ENCODE results near the gene IL17C. TPM values are rescaled to one million over a fixed set of nuclear protein-coding genes. Genes with fewer than 3 reads are reported as not detected.

Gene IL17C
- polyA plus RNA-seq, 1 donor from 2014 or later = not detected

- no peak overlapping the region for H3K4me2 ChIP-seq (ENCODE audit: low read length)
- peak overlapping the region; percentile 7 for H3K9ac ChIP-seq (ENCODE audit: low read length)
- H3K36me3 ChIP-seq (ENCODE audit: insufficient read depth, low read length) = no peaks in the 10 kb centered on the region
- no peaks in the 10 kb centered on the region for H3F3A ChIP-seq (ENCODE audit: insufficient read depth, low read length, poor library complexity, severe bottlenecking)
- no peaks in the 10 kb centered on the region for H3K9me3 ChIP-seq (ENCODE audit: low read length)
- H2AFZ ChIP-seq (ENCODE audit: low read depth, low read length) = no peak overlapping the region
- TF ChIP-seq TAF1 (IDR thresholded peaks at IDR 0.05; ENCODE audit: low read depth) (no peak), CTCF (IDR thresholded peaks at IDR 0.05; ENCODE audit: poor library complexity, severe bottlenecking) (no peak), SMC3 (conservative IDR thresholded peaks at IDR 0.05; ENCODE audit: poor library complexity) (no peak), EZH2 (IDR thresholded peaks at IDR 0.05; ENCODE audit: borderline replicate concordance, insufficient read depth, low read length, poor library complexity, severe bottlenecking) (no peak), RAD21 (conservative IDR thresholded peaks at IDR 0.05) (no peak), POLR2AphosphoS5 (IDR thresholded peaks at IDR 0.05) (no peak), EP300 (conservative IDR thresholded peaks at IDR 0.05; ENCODE audit: poor library complexity, severe bottlenecking) (no peak), MXI1 (conservative IDR thresholded peaks at IDR 0.05; ENCODE audit: poor library complexity, severe bottlenecking) (no peak), REST (IDR thresholded peaks at IDR 0.05; ENCODE audit: borderline replicate concordance) (no peak)
- no peaks in the 10 kb centered on the region for H4K20me1 ChIP-seq (ENCODE audit: insufficient read depth)
- no peak overlapping the region for H3K27ac ChIP-seq (ENCODE audit: low read length)
- peak overlapping the region; percentile 56 for H3K4me3 ChIP-seq (ENCODE audit: low read length)
- H3K79me2 ChIP-seq (replicated peaks; ENCODE audit: insufficient read depth, low read length) = no peaks in the 10 kb centered on the region
- no peaks in the 10 kb centered on the region for H3K9me2 ChIP-seq (ENCODE audit: insufficient read depth, low read length)
- H3K27me3 ChIP-seq (ENCODE audit: insufficient read depth, low read depth, low read length) = no peaks in the 10 kb centered on the region
These were observed 11.8 kb downstream of the IL17C start for GRCh38 chr16:88649924-88650748.

GRCh38 chr16:88650749-88651275 lies 12.4 kb downstream of the IL17C start, which contains the start of gene CYBA:
TSS of gene CYBA (minus strand) at chr16:88651053. CDS start at chr16:88651013, 40 bp downstream.
- H2AFZ ChIP-seq (ENCODE audit: low read depth, low read length) = no peak within 1 kb of the TSS
- H3K9ac ChIP-seq (ENCODE audit: low read length) = peak within 1 kb of the TSS; percentile 7
- no peaks in the 10 kb centered on the region for H4K20me1 ChIP-seq (ENCODE audit: insufficient read depth)
- no peak within 1 kb of the TSS for H3K27ac ChIP-seq (ENCODE audit: low read length)
- H3K27me3 ChIP-seq (ENCODE audit: insufficient read depth, low read depth, low read length) = no peaks in the 10 kb centered on the region
- no peak within 1 kb of the TSS for H3K4me2 ChIP-seq (ENCODE audit: low read length)
- H3K79me2 ChIP-seq (replicated peaks; ENCODE audit: insufficient read depth, low read length) = no peaks in the 10 kb centered on the region
- H3K9me2 ChIP-seq (ENCODE audit: insufficient read depth, low read length) = no peaks in the 10 kb centered on the region
- peak within 1 kb of the TSS; percentile 56 for H3K4me3 ChIP-seq (ENCODE audit: low read length)
- TF ChIP-seq EP300 (conservative IDR thresholded peaks at IDR 0.05; ENCODE audit: poor library complexity, severe bottlenecking) = no peak
- no peak for TF ChIP-seq MXI1 (conservative IDR thresholded peaks at IDR 0.05; ENCODE audit: poor library complexity, severe bottlenecking)
- no peak for TF ChIP-seq RAD21 (conservative IDR thresholded peaks at IDR 0.05)
- TF ChIP-seq SMC3 (conservative IDR thresholded peaks at IDR 0.05; ENCODE audit: poor library complexity) = no peak
- no peak for TF ChIP-seq TAF1 (IDR thresholded peaks at IDR 0.05; ENCODE audit: low read depth)
- no peak for TF ChIP-seq REST (IDR thresholded peaks at IDR 0.05; ENCODE audit: borderline replicate concordance)
- no peak for TF ChIP-seq POLR2AphosphoS5 (IDR thresholded peaks at IDR 0.05)
- no peak for TF ChIP-seq EZH2 (IDR thresholded peaks at IDR 0.05; ENCODE audit: borderline replicate concordance, insufficient read depth, low read length, poor library complexity, severe bottlenecking)
- no peak for TF ChIP-seq CTCF (IDR thresholded peaks at IDR 0.05; ENCODE audit: poor library complexity, severe bottlenecking)
- H3K36me3 ChIP-seq (ENCODE audit: insufficient read depth, low read length) = no peaks in the 10 kb centered on the region
- H3F3A ChIP-seq (ENCODE audit: insufficient read depth, low read length, poor library complexity, severe bottlenecking) = no peaks in the 10 kb centered on the region
- no peaks in the 10 kb centered on the region for H3K9me3 ChIP-seq (ENCODE audit: low read length)

All from neural cell (in vitro differentiated cells).